ENCODE measurements around the gene RAB11FIP5. TPM values are rescaled to one million over a fixed set of nuclear protein-coding genes. Genes with fewer than 3 reads are reported as not detected.

RAB11FIP5 gene
- total RNA-seq, 2 experiments from 2014 or later: 12.6 to 13.8 TPM

DNA sequence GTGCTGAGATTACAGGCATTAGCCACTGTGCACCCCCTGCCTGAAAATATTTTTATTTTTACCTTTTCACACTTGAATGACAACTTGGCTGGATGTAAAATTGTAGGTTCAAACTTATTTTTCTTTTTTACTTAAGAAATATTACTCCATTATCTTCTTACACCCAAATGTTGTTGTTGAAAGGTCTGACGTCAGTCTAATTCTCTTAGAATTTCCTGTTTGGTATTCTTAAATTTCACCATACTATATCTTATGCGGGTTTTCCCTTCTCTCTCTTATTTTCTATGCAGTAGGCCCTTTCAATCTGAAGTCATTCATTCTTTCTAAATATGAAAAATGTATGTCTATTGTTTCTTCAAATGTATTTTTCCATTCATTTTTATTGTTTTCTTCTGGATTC, 29.1 kb upstream of the RAB11FIP5 start:
- no peak overlapping the region for H3K4me3 Mint-ChIP-seq
- intact Hi-C loops (cut with DNase I, micrococcal nuclease): no loop called here
- H3K4me1 ChIP-seq (ENCODE audit: insufficient read depth, low read length): no peaks in the 10 kb centered on the region
- ATAC-seq (ENCODE audit: poor library complexity) (no peak), DNase-seq (no peak)
- TF ChIP-seq, protein P1, sequence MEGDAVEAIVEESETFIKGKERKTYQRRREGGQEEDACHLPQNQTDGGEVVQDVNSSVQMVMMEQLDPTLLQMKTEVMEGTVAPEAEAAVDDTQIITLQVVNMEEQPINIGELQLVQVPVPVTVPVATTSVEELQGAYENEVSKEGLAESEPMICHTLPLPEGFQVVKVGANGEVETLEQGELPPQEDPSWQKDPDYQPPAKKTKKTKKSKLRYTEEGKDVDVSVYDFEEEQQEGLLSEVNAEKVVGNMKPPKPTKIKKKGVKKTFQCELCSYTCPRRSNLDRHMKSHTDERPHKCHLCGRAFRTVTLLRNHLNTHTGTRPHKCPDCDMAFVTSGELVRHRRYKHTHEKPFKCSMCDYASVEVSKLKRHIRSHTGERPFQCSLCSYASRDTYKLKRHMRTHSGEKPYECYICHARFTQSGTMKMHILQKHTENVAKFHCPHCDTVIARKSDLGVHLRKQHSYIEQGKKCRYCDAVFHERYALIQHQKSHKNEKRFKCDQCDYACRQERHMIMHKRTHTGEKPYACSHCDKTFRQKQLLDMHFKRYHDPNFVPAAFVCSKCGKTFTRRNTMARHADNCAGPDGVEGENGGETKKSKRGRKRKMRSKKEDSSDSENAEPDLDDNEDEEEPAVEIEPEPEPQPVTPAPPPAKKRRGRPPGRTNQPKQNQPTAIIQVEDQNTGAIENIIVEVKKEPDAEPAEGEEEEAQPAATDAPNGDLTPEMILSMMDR (IDR thresholded peaks at IDR 0.05): no peak
- ChIA-PET POLR2A (no interaction called here), CTCF (no interaction called here)
- no peaks in the 10 kb centered on the region for H3K4me1 Mint-ChIP-seq (ENCODE audit: low read depth)
- H3K27me3 Mint-ChIP-seq: peaks cover 12% of the 10 kb centered on the region
- H3K27me3 ChIP-seq (ENCODE audit: control insufficient read depth in 1 of 2, insufficient read depth in 2 of 2, low read length in 2 of 2): no peaks in the 10 kb centered on the region
- H3K4me3 ChIP-seq (ENCODE audit: low read length): no peak overlapping the region
- no peaks in the 10 kb centered on the region for H3K36me3 ChIP-seq (ENCODE audit: insufficient read depth, low read length)
- no peak overlapping the region for H3K27ac Mint-ChIP-seq
- H3K36me3 Mint-ChIP-seq (ENCODE audit: low read depth): no peaks in the 10 kb centered on the region
- no peaks in the 10 kb centered on the region for H3K9me3 Mint-ChIP-seq
- no peaks in the 10 kb centered on the region for H3K9me3 ChIP-seq (ENCODE audit: control insufficient read depth in 1 of 2, insufficient read depth in 1 of 2, low read length in 2 of 2)
- H3K27ac ChIP-seq (ENCODE audit: low read depth in 1 of 2, low read length in 2 of 2): no peak overlapping the region

DNA sequence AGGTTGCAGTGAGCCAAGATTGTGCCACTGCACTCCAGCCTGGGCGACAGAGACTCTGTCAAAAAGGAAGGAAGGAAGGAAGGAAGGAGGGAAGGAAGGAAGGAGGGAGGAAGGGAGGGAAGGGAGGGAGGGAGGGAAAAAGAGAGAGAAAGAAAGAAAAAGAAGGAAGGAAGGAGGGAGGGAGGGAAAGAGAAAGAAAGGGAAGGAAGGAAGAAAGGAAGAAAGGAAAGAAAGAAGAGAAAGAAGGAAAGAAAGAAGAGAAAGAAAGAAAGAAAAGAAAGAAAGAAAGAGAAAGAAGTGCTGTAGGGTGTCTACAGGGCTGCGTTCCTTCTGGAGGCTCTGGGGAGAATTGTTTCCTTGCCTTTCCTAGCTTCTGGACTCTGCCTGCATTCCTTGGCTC, 22.5 kb upstream of the RAB11FIP5 start:
- DNase-seq: no peak
- H3K4me1 ChIP-seq (ENCODE audit: insufficient read depth, low read length): no peaks in the 10 kb centered on the region
- H3K9me3 ChIP-seq (ENCODE audit: control insufficient read depth in 1 of 2, insufficient read depth in 1 of 2, low read length in 2 of 2): no peaks in the 10 kb centered on the region
- H3K27me3 ChIP-seq (ENCODE audit: control insufficient read depth in 1 of 2, insufficient read depth in 2 of 2, low read length in 2 of 2): no peaks in the 10 kb centered on the region
- no peak for ATAC-seq (ENCODE audit: poor library complexity)
- H3K36me3 ChIP-seq (ENCODE audit: insufficient read depth, low read length): no peaks in the 10 kb centered on the region
- POLR2A ChIA-PET: no interaction called here
- no peak overlapping the region for H3K4me3 ChIP-seq (ENCODE audit: low read length)
- no peaks in the 10 kb centered on the region for H3K9me3 Mint-ChIP-seq
- H3K36me3 Mint-ChIP-seq (ENCODE audit: low read depth): no peaks in the 10 kb centered on the region
- H3K27ac ChIP-seq (ENCODE audit: low read depth in 1 of 2, low read length in 2 of 2): no peak overlapping the region
- TF ChIP-seq, protein P1 (IDR thresholded peaks at IDR 0.05): no peak
- no peaks in the 10 kb centered on the region for H3K4me1 Mint-ChIP-seq (ENCODE audit: low read depth)
- intact Hi-C loops (cut with DNase I, micrococcal nuclease): no loop called here
- no peak overlapping the region for H3K4me3 Mint-ChIP-seq
- CTCF ChIA-PET: no interaction called here
- H3K27me3 Mint-ChIP-seq: no peaks in the 10 kb centered on the region
- no peak overlapping the region for H3K27ac Mint-ChIP-seq

DNA sequence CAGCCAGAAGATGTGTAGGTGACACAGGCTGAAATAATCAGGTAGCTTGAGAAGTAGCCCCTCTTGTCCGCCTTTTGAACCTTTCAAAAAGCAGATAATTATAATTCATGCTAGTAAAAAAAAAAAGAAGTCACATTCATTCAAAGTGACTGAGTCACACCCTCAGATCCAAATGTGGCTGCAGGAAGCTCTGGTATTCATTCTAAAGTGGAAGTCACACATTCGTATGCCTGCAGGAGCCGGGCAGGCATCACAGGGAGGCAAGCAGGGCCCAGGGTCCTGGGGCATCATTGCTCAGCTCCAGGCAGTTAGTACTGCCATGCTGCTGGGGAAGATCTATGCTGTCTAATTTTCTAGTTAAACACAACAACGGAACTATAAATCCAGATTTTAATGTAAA, 21.7 kb upstream of the RAB11FIP5 start:
- ChIA-PET CTCF (no interaction called here), POLR2A (no interaction called here)
- TF ChIP-seq, protein P1 (IDR thresholded peaks at IDR 0.05): no peak
- H3K27me3 ChIP-seq (ENCODE audit: control insufficient read depth in 1 of 2, insufficient read depth in 2 of 2, low read length in 2 of 2): no peaks in the 10 kb centered on the region
- no peak overlapping the region for H3K4me3 ChIP-seq (ENCODE audit: low read length)
- ATAC-seq (ENCODE audit: poor library complexity) (no peak), DNase-seq (no peak)
- H3K27ac ChIP-seq (ENCODE audit: low read depth in 1 of 2, low read length in 2 of 2): no peak overlapping the region
- Mint-ChIP-seq H3K9me3 (no peaks in the 10 kb centered on the region), H3K27me3 (peaks cover 4% of the 10 kb centered on the region), H3K27ac (no peak overlapping the region), H3K4me1 (ENCODE audit: low read depth) (no peaks in the 10 kb centered on the region), H3K4me3 (no peak overlapping the region), H3K36me3 (ENCODE audit: low read depth) (no peaks in the 10 kb centered on the region)
- H3K9me3 ChIP-seq (ENCODE audit: control insufficient read depth in 1 of 2, insufficient read depth in 1 of 2, low read length in 2 of 2): no peaks in the 10 kb centered on the region
- no peaks in the 10 kb centered on the region for H3K4me1 ChIP-seq (ENCODE audit: insufficient read depth, low read length)
- no peaks in the 10 kb centered on the region for H3K36me3 ChIP-seq (ENCODE audit: insufficient read depth, low read length)
- intact Hi-C loops (cut with DNase I, micrococcal nuclease): no loop called here

All from CD4-positive, alpha-beta T cell (primary cell).